ENCODE data around the gene CYP4F12. TPM values are rescaled to one million over a fixed set of nuclear protein-coding genes. Genes with fewer than 3 reads are reported as not detected.

The CYP4F12 gene
- polyA plus RNA-seq, 2 of the 4 experiments (the other 2 are of a cell fraction): 6.3 to 12.8 TPM

GRCh38 chr19:15628236-15629002 lies 44.5 kb upstream of the CYP4F12 start:
- H3K4me3 ChIP-seq: no peak overlapping the region
- H3K4me2 ChIP-seq: no peak overlapping the region
- DNase-seq (ENCODE audit: low read depth in 1 of 2, low spot score in 1 of 2) (no peak), ATAC-seq (no peak), FAIRE-seq (no peak)
- H3K27ac ChIP-seq: no peak overlapping the region
- no peaks in the 10 kb centered on the region for H3K4me1 ChIP-seq
- ChIA-PET CTCF (interaction anchor here (1.3 to 1.7 kb wide), 3 partner anchors 19 to 396 kb away, joined by 4 to 8 read pairs (median 7); no protein-coding TSS in a partner anchor), POLR2A (no interaction called here)
- no peaks in the 10 kb centered on the region for H3K9me3 ChIP-seq
- 19% methylated on average over 12 of the region's 22 CpGs for WGBS (ENCODE audit: missing lambda C conversion rate)
- TF ChIP-seq ESRRA (IDR thresholded peaks at IDR 0.05; ENCODE audit: borderline replicate concordance, low read length) (no peak), FOXS1 (CRISPR knock-in tag; IDR thresholded peaks at IDR 0.05) (no peak), CEBPB (IDR thresholded peaks at IDR 0.05) (no peak), NR3C1 (IDR thresholded peaks at IDR 0.05) (no peak), PHF8 (IDR thresholded peaks at IDR 0.05; ENCODE audit: borderline replicate concordance, low read depth) (no peak), SREBF2 (IDR thresholded peaks at IDR 0.05) (no peak), NFE2L2 (conservative IDR thresholded peaks at IDR 0.05; ENCODE audit: low read length) (no peak)

GRCh38 chr19:15629003-15629880 lies 43.6 kb upstream of the CYP4F12 start:
- DNase-seq (ENCODE audit: low read depth in 1 of 2, low spot score in 1 of 2): peak; percentile 40 to 58
- Histone ChIP-seq H3K9me3 (no peaks in the 10 kb centered on the region), H3K4me1 (no peaks in the 10 kb centered on the region), H3K4me3 (no peak overlapping the region), H3K27ac (no peak overlapping the region), H3K4me2 (no peak overlapping the region)
- TF ChIP-seq FOSB (CRISPR knock-in tag; IDR thresholded peaks at IDR 0.05) (no peak), USF2 (IDR thresholded peaks at IDR 0.05) (no peak), BHLHE40 (IDR thresholded peaks at IDR 0.05; ENCODE audit: low read depth, low read length) (no peak), FOXS1 (CRISPR knock-in tag; IDR thresholded peaks at IDR 0.05) (no peak), HOXA7 (CRISPR knock-in tag; IDR thresholded peaks at IDR 0.05) (no peak), SMC3 (IDR thresholded peaks at IDR 0.05) (peak; percentile 79), HES2 (IDR thresholded peaks at IDR 0.05) (no peak), ESRRA (IDR thresholded peaks at IDR 0.05; ENCODE audit: borderline replicate concordance, low read length) (no peak), NR3C1 (IDR thresholded peaks at IDR 0.05) (no peak), HOXB13 (CRISPR knock-in tag; IDR thresholded peaks at IDR 0.05; ENCODE audit: low read depth) (no peak), RCOR1 (IDR thresholded peaks at IDR 0.05; ENCODE audit: low read depth, low read length) (no peak), CTCF (IDR thresholded peaks at IDR 0.05) (peak; percentile 73), RAD21 (conservative IDR thresholded peaks at IDR 0.05 in 1 of 2, IDR thresholded peaks at IDR 0.05 in 1 of 2) (peak; percentile 88 to 94)
- ChIA-PET POLR2A (no interaction called here), CTCF (interaction anchor here (0.6 to 1.7 kb wide), 29 partner anchors 9 to 1134 kb away, joined by 3 to 10 read pairs (median 3); partner anchors contain the start of genes AP1M1 and FAM32A)
- ATAC-seq: peak; percentile 93 to 94
- 29% methylated on average over 18 of the region's 25 CpGs for WGBS (ENCODE audit: missing lambda C conversion rate)
- FAIRE-seq: no peak

GRCh38 chr19:15631817-15632216 lies 41.1 kb upstream of the CYP4F12 start:
- no peak overlapping the region for H3K27ac ChIP-seq
- no peak overlapping the region for H3K4me3 ChIP-seq
- ChIA-PET POLR2A (no interaction called here), CTCF (interaction anchor here (1.2 to 1.4 kb wide), 2 partner anchors 41 to 238 kb away, joined by 3 to 5 read pairs; partner anchors contain the start of gene CYP4F12)
- ATAC-seq (peak; percentile 54 to 55; a peak in 4 of 6 replicates), FAIRE-seq (no peak), DNase-seq (ENCODE audit: low read depth in 1 of 2, low spot score in 1 of 2) (peak in 1 of 2 experiments; percentile 13)
- H3K4me1 ChIP-seq: no peaks in the 10 kb centered on the region
- no peaks in the 10 kb centered on the region for H3K9me3 ChIP-seq
- TF ChIP-seq ZSCAN20 (CRISPR knock-in tag; IDR thresholded peaks at IDR 0.05) (no peak), CBX8 (IDR thresholded peaks at IDR 0.05) (no peak), REST (IDR thresholded peaks at IDR 0.05) (peak; percentile 77), CTCF (IDR thresholded peaks at IDR 0.05) (peak; percentile 44), RAD21 (conservative IDR thresholded peaks at IDR 0.05 in 1 of 2, IDR thresholded peaks at IDR 0.05 in 1 of 2) (peak; percentile 46 to 65; a peak in 4 of 5 replicates), SMC3 (IDR thresholded peaks at IDR 0.05) (peak; percentile 69)
- WGBS (ENCODE audit: missing lambda C conversion rate): 3% methylated on average over 4 of the region's 9 CpGs
- no peak overlapping the region for H3K4me2 ChIP-seq
